IPS DF 4.7 (cell line): ENCODE measurements around the gene ERI3.

Source experiments
- DNase-seq: peaks from one replicate; pipeline ENCODE4 v3.0.0-alpha.2; 2013; ENCODE audit warnings: low spot score; ENCODE audit errors: extremely low read depth

Gene ERI3

GRCh38 chr1:44237721-44238457 is 117.2 kb downstream of the ERI3 start:
- DNase-seq = peak; percentile 66

DNA sequence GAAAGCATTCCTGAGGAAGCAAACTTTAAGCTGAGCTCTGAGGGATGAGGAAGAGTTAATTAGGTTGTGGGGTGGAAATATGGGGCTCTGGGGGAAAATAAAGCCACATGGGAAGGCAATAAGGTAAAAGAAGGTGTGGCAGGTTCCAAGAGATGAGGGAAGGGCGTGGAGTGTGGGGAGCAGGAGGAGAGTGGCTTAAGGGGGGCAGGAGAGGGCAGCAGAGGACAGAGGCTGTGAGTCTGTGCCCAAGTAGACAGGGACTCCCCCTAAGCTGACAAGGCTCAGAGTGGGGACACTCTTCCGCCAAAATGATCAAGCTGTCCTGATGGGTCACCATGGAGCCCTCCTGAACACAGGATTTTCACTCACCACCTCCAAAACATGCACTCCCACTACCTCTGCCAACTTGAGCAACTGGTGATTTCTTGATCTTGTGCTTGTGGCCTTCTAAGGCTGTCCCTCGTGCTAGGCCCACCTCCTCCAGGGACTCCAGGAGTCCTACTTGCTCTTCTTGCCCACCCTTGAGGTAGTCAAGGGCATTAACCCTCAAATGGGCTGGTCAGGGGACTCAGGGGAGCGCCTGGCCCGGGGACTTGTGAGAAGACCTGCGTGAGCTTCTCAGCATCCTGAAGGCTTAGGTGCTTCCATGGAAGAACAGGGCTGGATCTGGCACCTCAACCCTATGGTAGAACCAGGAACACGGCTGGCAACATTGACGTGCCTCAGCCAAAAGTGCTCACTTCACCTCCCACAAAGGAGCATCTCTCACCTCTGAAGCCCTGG is 118.4 kb downstream of the ERI3 start:
- DNase-seq = no peak

GRCh38 chr1:44235808-44236207 is 119.2 kb downstream of the ERI3 start:
- DNase-seq = no peak

DNA sequence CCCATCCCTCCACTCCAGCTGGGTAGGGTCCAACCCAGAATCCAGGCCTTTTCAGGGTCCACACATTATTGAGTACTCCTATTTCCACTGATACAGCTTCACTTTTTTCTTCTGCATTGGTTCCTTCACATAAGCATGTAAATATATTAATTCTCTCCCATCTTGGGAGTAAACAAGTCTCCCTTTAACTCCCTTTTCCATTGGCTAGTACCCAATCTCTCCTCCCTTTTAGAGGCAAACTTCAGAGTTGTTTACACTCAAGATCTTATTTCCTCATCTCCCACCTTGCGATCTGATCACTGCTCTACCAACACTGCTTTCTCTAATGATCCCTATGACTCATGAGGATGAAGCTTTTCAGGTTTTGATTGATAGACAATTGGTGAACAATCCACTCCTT is 121.5 kb downstream of the ERI3 start:
- DNase-seq = no peak

DNA sequence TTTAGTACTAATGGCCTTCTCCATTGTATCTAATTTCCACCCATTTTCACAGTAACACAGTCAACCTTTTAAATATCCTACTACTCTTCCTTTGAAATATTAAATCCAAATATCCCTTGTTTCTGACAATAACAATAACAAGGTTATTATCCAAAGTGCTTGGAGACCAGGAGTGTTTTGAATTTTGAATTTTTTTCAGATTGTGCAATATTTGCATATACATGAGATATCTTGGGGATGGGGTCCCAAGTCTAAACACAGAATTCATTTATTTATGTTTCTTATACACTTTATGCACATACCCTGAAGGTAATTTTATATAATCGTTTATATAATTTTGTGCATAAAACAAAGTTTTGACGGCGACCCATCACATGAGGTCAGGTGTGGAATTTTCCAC is 124.3 kb downstream of the ERI3 start:
- no peak for DNase-seq

GRCh38 chr1:44229435-44230167 is 125.5 kb downstream of the ERI3 start:
- no peak for DNase-seq

GRCh38 chr1:44228218-44228617 is 126.8 kb downstream of the ERI3 start:
- no peak for DNase-seq

DNA sequence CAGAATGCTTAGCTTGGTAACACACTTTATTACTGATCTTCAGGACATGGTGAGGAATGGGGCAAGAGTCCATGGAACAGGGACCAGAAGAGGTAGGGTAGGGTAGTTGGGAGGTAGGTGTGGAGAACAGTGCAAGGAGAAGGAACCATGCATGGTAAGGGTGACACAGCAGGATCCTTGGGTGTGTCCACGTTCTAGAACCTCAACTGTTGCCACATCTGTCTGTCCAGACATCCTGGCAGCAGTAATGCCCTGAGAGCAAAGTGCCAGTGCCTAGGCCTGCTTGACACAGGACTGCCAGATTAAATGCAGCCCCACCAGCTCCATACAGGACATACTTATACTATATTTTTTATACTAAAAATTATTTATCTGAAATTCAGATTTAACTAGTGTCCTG is 127.8 kb downstream of the ERI3 start:
- DNase-seq = no peak

- DNase-seq = no peak
Measured at GRCh38 chr1:44225761-44226160, 129.3 kb downstream of the ERI3 start.

GRCh38 chr1:44223187-44223610 is 131.9 kb downstream of the ERI3 start:
- no peak for DNase-seq

GRCh38 chr1:44222397-44223186 is 132.5 kb downstream of the ERI3 start:
- DNase-seq = no peak

DNA sequence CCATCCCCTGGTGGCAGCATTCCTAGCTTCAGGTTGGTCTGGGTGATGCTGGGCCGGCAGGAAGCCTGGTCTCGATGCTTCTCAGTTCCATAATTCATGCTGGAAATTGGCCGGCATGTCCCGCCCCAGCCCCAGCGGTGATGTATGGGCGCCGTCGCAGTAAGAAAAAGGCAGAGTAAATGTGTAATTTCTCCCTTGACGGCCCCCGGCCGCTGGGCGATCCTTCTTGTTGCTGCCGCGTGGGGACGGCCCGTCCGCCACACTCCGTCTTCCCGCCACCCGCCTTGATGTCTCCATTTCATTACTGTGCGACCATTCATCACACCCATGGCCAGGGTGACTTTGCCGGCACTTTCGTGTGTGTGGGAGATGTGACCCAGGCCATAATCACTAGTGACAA is 133.3 kb downstream of the ERI3 start:
- DNase-seq = no peak

GRCh38 chr1:44220755-44221154 is 134.3 kb downstream of the ERI3 start:
- no peak for DNase-seq

- DNase-seq = no peak
Measured at GRCh38 chr1:44220001-44220751, 134.9 kb downstream of the ERI3 start.

GRCh38 chr1:44219301-44219626 is 135.8 kb downstream of the ERI3 start:
- DNase-seq = no peak

DNA sequence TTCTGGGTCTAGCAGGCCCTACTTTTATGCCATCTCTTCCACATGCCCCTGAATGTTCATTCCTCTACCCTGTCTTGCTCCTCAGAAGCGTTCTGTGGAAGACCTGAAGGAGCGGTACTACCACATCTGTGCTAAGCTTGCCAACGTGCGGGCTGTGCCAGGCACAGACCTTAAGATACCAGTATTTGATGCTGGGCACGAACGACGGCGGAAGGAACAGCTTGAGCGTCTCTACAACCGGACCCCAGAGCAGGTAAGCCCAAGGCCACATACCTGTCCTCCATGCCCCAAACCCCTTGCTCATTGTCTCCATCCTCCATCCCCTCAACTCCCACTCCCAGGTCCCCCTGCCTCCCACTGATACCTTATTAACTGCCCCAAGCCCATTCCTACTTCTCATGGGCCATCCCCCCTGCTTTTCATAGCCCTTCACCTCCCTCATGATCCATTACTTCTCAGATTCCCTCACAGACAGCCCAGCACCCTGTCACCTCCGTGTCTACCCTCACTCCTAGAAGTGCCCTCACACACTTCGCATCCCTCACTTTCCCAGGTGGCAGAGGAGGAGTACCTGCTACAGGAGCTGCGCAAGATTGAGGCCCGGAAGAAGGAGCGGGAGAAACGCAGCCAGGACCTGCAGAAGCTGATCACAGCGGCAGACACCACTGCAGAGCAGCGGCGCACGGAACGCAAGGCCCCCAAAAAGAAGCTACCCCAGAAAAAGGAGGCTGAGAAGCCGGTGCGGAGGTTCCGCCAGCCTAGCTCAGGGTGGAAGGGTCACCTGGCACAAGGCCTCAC is 136.4 kb downstream of the ERI3 start:
- DNase-seq = no peak

- DNase-seq = no peak
Measured at GRCh38 chr1:44217809-44218410, 137.1 kb downstream of the ERI3 start.

- DNase-seq = peak; percentile 44
Measured at GRCh38 chr1:44213222-44214112, 141.6 kb downstream of the ERI3 start, which contains the start of gene DMAP1. TSS of gene DMAP1 (plus strand) at chr1:44213471. CDS start at chr1:44213754, 283 bp downstream.
